ENCODE measurements around the gene CCDC149.

The CCDC149 gene

GRCh38 chr4:24877868-24878635, 34.8 kb downstream of the CCDC149 start:
- H3K9me2 ChIP-seq (replicated peaks; ENCODE audit: insufficient read depth, low read length), result no peaks in the 10 kb centered on the region
- H3K4me2 ChIP-seq (ENCODE audit: low read depth, low read length), result no peak overlapping the region
- DNase-seq, result no peak
- no peaks in the 10 kb centered on the region for H3K27me3 ChIP-seq (replicated peaks; ENCODE audit: insufficient read depth, low read length)
- H3K36me3 ChIP-seq (replicated peaks; ENCODE audit: insufficient read depth, low read length), result no peaks in the 10 kb centered on the region
- no peak overlapping the region for H3K9ac ChIP-seq (ENCODE audit: low read length)
- H3K79me2 ChIP-seq (ENCODE audit: low read length), result no peaks in the 10 kb centered on the region
- no peaks in the 10 kb centered on the region for H4K20me1 ChIP-seq (ENCODE audit: insufficient read depth, low read length)
- no peaks in the 10 kb centered on the region for H3F3A ChIP-seq (ENCODE audit: insufficient read depth, low read length)
- H3K4me3 ChIP-seq (ENCODE audit: low read length), result no peak overlapping the region
- H2AFZ ChIP-seq (ENCODE audit: low read length), result no peak overlapping the region
- TF ChIP-seq EZH2 (optimal IDR thresholded peaks at IDR 0.05; ENCODE audit: low read depth, low read length) (no peak), EZH2phosphoT487 (IDR thresholded peaks at IDR 0.05; ENCODE audit: low read length) (no peak), CTCF (IDR thresholded peaks at IDR 0.05; ENCODE audit: low read length) (no peak)
- H3K9me3 ChIP-seq (replicated peaks; ENCODE audit: insufficient read depth, low read length), result no peaks in the 10 kb centered on the region
- H3K4me1 ChIP-seq (ENCODE audit: low read length), result no peaks in the 10 kb centered on the region
- H3K27ac ChIP-seq (ENCODE audit: low read length), result no peak overlapping the region

- Histone ChIP-seq H3K27me3 (replicated peaks; ENCODE audit: insufficient read depth, low read length) (no peaks in the 10 kb centered on the region), H3K4me3 (ENCODE audit: low read length) (no peak overlapping the region), H3K4me1 (ENCODE audit: low read length) (no peaks in the 10 kb centered on the region), H3F3A (ENCODE audit: insufficient read depth, low read length) (no peaks in the 10 kb centered on the region), H3K36me3 (replicated peaks; ENCODE audit: insufficient read depth, low read length) (no peaks in the 10 kb centered on the region), H4K20me1 (ENCODE audit: insufficient read depth, low read length) (no peaks in the 10 kb centered on the region), H3K27ac (ENCODE audit: low read length) (no peak overlapping the region), H3K9me2 (replicated peaks; ENCODE audit: insufficient read depth, low read length) (no peaks in the 10 kb centered on the region), H3K4me2 (ENCODE audit: low read depth, low read length) (no peak overlapping the region), H3K79me2 (ENCODE audit: low read length) (no peaks in the 10 kb centered on the region), H3K9me3 (replicated peaks; ENCODE audit: insufficient read depth, low read length) (no peaks in the 10 kb centered on the region), H3K9ac (ENCODE audit: low read length) (no peak overlapping the region), H2AFZ (ENCODE audit: low read length) (no peak overlapping the region)
- no peak for DNase-seq
- TF ChIP-seq EZH2 (optimal IDR thresholded peaks at IDR 0.05; ENCODE audit: low read depth, low read length) (no peak), EZH2phosphoT487 (IDR thresholded peaks at IDR 0.05; ENCODE audit: low read length) (no peak), CTCF (IDR thresholded peaks at IDR 0.05; ENCODE audit: low read length) (no peak)
These were observed 36.4 kb downstream of the CCDC149 start for GRCh38 chr4:24876431-24876830.

GRCh38 chr4:24872720-24873119, 40.1 kb downstream of the CCDC149 start:
- no peak for DNase-seq
- H3K4me1 ChIP-seq (ENCODE audit: low read length), result no peaks in the 10 kb centered on the region
- H3K9ac ChIP-seq (ENCODE audit: low read length), result no peak overlapping the region
- no peaks in the 10 kb centered on the region for H3K27me3 ChIP-seq (replicated peaks; ENCODE audit: insufficient read depth, low read length)
- H3K36me3 ChIP-seq (replicated peaks; ENCODE audit: insufficient read depth, low read length), result no peaks in the 10 kb centered on the region
- no peaks in the 10 kb centered on the region for H3F3A ChIP-seq (ENCODE audit: insufficient read depth, low read length)
- H2AFZ ChIP-seq (ENCODE audit: low read length), result no peak overlapping the region
- TF ChIP-seq EZH2 (optimal IDR thresholded peaks at IDR 0.05; ENCODE audit: low read depth, low read length) (no peak), CTCF (IDR thresholded peaks at IDR 0.05; ENCODE audit: low read length) (no peak), EZH2phosphoT487 (IDR thresholded peaks at IDR 0.05; ENCODE audit: low read length) (no peak)
- no peak overlapping the region for H3K4me2 ChIP-seq (ENCODE audit: low read depth, low read length)
- H3K27ac ChIP-seq (ENCODE audit: low read length), result no peak overlapping the region
- no peaks in the 10 kb centered on the region for H3K9me2 ChIP-seq (replicated peaks; ENCODE audit: insufficient read depth, low read length)
- H3K79me2 ChIP-seq (ENCODE audit: low read length), result no peaks in the 10 kb centered on the region
- no peaks in the 10 kb centered on the region for H3K9me3 ChIP-seq (replicated peaks; ENCODE audit: insufficient read depth, low read length)
- no peak overlapping the region for H3K4me3 ChIP-seq (ENCODE audit: low read length)
- no peaks in the 10 kb centered on the region for H4K20me1 ChIP-seq (ENCODE audit: insufficient read depth, low read length)
